Measurements from ENCODE around the gene PLD5.
A peak's percentile ranks its signal among the peaks of the same experiment; 100 is the strongest.
"Not testable (repeated sequence)": the region's sequence is repeated elsewhere in the genome, so short reads cannot be mapped to it uniquely, and the experiment has no call there.

PLD5 gene

GRCh38 chr1:242264419-242264818, 260.1 kb downstream of the PLD5 start:
- DNase-seq: not testable (repeated sequence)

GRCh38 chr1:242245255-242245654, 279.2 kb downstream of the PLD5 start:
- no peak for DNase-seq

- DNase-seq: peak; percentile 3
Observed at GRCh38 chr1:242243472-242243871, 281.0 kb downstream of the PLD5 start.

GRCh38 chr1:242242983-242243382, 281.5 kb downstream of the PLD5 start:
- DNase-seq: no peak

DNA sequence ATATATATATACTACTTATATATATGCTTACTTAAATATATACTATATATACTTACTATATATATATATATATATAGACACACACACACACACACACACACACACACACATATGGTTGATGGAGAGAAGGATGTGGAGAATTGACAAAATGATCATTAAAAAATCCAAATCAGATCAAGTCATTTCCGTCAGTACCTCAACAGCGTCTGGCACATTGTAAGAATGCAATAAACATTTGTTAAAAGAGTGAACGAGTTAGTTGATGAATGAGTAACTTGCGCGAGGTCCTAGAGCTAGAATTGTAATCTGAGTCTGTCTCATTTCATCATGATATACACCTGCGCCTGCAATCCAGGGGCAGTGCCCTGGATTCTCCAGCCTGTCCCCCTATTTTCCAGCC, 282.6 kb downstream of the PLD5 start:
- no peak for DNase-seq

DNA sequence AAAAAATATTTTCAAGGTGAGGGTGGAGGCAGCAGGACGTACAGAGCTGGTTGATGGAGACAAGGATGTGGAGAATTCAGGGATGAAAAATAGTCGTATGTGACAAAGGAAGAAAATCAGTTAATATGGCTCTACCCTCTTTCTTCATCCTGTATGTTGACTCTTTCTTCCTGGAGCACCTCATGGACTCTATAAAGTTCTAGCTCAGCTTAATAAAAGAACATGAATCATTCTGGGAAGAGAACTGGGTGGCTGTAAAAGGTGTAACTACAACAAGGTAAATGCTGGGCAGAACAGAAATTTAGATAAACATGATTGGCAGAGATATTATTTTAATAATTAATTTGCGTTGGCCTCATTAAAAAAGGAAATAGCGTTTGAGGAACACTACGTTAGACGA, 283.8 kb downstream of the PLD5 start:
- DNase-seq: no peak

DNA sequence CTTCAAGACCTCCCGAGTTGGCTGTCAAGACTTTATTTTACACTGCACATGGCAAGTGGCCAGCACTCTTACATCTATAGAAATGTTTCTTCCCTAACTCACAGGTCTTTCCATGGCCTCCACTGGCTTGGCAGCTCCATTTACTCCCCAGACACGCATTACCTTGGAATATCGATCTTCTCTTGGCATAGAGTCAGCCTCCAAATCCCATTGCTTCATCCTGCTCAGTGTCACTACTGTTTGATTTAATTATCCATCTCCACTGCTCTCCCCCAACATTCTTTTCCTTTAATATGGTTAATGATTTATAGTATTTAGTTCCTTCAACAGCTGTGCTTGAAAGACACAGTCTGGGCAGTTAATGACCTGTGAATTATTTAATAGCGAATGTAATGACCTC, 284.4 kb downstream of the PLD5 start:
- DNase-seq: no peak

DNA sequence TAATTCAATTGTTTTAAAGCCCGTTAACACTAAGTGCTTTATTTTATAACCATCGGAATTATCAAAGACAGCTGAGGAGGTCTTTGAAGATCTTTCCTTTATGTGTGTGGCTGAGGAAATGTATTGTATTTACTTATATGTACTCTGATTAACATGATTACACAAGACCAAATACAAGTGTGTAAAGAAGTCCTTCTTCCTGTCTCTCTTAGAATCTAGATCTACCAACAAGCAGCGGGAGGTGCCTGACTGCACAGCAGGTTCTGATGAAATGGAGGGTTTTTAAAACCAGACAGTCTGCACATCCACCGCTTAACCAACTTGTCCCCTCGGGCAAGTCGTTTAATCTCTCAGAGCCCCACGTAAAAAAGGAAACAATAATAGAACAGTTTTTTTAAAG, 285.1 kb downstream of the PLD5 start:
- no peak for DNase-seq

DNA sequence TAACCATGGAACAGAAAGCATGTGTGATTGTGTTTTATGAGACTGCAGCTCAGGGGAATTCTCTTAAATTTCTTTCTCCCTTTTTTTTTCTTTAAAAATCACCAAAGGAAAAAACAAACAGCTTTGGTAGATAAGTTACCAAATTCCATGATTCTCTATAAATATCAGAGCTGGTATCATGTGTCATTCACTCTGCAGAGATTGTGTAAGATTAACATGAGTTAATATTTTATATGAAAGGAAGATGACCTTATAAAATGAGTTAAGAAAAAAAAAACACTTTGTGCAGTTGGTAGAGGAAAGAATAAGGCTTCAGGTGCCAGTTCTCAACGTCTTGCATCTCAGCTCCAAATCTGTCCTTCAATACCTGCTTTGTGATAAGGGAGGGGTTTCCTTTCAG, 287.4 kb downstream of the PLD5 start:
- DNase-seq: no peak

DNA sequence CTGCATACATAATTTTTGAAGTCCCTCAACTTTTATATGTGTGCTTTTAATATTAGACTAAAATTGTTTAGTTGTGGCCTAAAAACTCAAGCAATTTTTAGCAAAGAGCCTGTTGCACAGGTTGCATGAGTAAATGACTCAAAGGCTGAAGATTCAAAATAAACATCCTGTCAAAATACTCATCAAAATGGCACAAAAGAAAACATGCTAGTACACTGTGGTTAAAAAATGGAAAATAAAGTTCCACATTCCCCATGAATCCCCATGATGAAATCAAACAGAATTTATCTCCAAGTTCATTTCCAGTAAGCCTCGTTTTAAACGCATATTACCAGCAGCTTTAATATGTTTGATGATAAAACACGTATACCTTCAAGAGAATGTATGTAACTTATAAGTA, 295.5 kb downstream of the PLD5 start:
- no peak for DNase-seq

DNA sequence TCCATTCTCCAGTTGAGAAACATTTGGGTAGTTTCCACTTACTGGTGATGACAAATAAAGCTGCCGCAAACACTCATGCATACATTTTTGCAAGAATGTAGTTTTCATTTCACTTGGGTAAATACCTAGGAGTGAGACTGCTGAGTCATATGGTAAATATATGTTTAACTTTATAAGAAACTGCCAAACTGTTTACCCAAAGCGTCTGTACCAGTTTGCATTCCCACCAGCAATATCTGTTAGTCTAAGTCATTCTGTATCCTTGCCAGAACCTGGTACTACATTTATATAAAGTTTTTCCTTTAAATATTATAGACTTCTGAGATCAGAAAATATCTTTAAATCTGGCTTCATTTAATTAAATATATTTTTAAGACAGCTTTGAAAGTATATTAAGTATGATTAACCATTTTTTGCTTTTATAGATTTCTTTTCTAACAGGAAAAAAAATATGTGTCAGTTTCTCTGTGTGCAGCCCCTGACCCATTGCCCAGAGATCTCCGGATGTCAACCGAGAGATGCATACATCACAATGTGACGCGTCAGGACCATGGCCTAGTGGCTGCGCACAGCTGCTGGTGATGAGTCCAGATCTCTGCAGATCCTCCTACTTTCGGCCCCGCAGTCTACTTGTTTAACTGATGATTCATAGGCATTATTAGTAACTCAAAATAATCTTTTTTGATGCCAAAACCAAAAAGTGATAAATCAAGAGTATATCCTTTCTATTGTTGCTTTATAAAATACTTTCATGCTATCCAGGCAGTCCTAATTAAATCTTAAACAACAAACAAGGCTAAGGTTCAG, 298.5 kb downstream of the PLD5 start:
- DNase-seq: no peak

GRCh38 chr1:242224878-242225766, 299.4 kb downstream of the PLD5 start:
- DNase-seq: not testable (repeated sequence)

DNA sequence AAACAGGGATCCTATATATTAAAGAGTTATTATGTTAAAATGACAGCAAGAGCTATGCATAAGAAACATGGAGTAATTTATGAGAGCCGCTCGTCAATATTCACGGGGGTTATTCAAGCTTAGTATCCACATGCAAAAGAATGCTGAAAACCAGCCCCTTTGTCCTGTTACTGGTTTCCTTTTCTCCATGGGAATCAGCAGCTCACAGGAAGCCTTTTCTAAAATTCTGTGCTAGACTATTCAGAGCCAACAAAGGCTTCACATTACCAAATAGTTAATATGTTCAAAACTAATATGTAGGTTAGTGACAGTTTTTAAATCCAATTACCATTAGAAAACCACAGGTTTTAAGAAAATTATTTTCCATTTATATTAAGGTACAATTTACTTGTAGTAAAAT, 300.0 kb downstream of the PLD5 start:
- no peak for DNase-seq

GRCh38 chr1:242219905-242220304, 304.6 kb downstream of the PLD5 start:
- DNase-seq: no peak

GRCh38 chr1:242219298-242219901, 305.1 kb downstream of the PLD5 start:
- no peak for DNase-seq

- no peak for DNase-seq
Observed at GRCh38 chr1:242216368-242216767, 308.1 kb downstream of the PLD5 start.

- not testable (repeated sequence) for DNase-seq
Observed at GRCh38 chr1:242214455-242214854, 310.0 kb downstream of the PLD5 start.

DNA sequence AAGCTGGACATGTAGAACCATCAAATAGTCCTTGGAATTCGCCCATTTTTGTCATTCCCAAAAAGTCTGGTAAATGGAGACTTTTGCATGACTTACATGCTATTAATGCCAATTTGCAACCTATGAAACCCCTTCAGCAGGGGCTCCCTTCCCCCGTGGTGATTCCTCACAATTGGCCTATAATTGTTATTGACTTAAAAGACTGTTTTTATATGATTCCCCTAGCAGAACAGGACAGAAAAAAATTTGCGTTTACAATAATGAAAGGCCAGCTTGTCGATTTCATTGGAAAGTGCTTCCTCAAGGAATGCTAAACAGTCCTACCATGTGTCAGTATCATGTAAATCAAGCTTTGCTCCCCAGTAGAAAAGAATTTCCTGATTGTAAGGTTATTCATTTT, 311.5 kb downstream of the PLD5 start:
- DNase-seq: not testable (repeated sequence)

- no peak for DNase-seq
Observed at GRCh38 chr1:242212401-242212800, 312.1 kb downstream of the PLD5 start.

GRCh38 chr1:242211254-242212022, 313.1 kb downstream of the PLD5 start:
- DNase-seq: no peak

DNA sequence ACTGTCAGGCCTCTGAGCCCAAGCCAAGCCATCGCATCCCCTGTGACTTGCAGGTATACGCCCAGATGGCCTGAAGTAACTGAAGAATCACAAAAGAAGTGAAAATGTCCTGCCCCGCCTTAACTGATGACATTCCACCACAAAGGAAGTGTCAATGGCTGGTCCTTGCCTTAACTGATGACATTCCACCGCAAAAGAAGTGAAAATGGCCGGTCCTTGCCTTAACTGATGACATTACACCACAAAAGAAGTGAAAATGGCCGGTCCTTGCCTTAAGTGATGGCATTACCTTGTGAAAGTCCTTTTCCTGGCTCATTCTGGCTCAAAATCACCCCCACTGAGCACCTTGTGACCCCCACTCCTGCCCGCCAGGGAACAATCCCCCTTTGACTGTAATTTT, 314.2 kb downstream of the PLD5 start:
- DNase-seq: not testable (repeated sequence)

DNA sequence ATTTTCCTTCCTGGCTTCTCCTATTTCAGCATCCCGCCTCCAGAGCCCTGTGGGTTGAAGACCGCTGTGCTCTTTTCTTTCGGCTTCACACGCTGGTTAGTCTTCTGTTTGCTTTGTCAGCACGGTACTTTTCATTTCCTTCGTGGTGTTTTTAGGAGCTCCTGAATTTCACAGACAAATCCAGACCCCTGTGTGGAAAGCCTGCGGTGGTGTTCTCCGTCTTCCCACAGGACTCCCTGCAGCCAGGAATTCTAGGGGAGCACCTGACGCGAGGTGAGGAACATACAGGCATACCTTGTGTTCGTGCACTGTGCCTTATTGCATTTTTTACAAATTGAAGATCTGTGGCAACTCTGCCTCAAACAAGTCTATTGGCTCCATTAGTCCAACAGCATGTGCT, 315.4 kb downstream of the PLD5 start:
- DNase-seq: no peak

DNA sequence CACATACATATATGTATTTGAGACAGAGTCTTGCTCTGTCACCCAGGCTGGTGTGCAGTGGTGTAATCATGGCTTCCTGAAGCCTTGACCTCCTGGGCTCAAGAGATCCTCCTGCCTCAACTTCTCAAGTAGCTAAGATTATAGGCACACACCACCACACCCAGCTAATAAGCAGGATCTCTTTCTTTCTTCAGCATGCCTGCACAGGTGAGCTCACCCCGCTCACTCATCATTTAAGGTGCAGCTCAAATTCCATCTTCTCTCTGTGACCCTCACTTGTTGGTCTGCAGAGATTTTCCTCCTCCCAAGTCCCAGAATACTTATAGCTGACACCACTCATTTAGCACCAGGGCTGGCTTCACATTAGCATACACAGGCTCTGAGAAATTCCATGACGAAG, 316.5 kb downstream of the PLD5 start:
- no peak for DNase-seq
